HG03442 (cell line): Measurements from ENCODE around the gene IGF2BP1.
"Not testable (repeated sequence)": the region's sequence is repeated elsewhere in the genome, so short reads cannot be mapped to it uniquely, and the experiment has no call there.

ENCODE experiments used
- ATAC-seq: cut with Tn5 transposase; IDR thresholded peaks from one replicate; pipeline ENCODE4 v1.9.1; 2021; ENCODE audit warnings: mild to moderate bottlenecking, moderate library complexity; ENCODE audit not compliant: unreplicated experiment

IGF2BP1 gene

DNA sequence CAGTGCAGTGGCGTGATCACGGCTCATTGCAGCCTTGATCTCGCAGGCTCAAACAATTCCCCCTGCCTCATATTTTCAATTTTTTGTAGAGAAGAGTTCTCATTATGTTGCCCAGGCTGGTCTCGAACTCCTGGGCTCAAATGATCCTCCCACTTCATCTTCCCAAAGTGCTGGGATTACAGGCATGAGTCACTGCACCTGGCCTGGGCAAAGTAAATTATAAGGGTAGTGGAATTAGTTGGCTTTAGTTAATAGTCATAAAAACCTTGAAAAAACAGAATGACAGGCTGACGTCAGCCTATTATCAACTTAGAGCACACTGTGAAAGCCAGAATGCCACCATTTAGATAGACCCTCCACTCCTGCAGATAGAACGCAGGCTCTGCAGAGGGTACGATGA lies 91.9 kb downstream of the IGF2BP1 start:
- no peak for ATAC-seq

DNA sequence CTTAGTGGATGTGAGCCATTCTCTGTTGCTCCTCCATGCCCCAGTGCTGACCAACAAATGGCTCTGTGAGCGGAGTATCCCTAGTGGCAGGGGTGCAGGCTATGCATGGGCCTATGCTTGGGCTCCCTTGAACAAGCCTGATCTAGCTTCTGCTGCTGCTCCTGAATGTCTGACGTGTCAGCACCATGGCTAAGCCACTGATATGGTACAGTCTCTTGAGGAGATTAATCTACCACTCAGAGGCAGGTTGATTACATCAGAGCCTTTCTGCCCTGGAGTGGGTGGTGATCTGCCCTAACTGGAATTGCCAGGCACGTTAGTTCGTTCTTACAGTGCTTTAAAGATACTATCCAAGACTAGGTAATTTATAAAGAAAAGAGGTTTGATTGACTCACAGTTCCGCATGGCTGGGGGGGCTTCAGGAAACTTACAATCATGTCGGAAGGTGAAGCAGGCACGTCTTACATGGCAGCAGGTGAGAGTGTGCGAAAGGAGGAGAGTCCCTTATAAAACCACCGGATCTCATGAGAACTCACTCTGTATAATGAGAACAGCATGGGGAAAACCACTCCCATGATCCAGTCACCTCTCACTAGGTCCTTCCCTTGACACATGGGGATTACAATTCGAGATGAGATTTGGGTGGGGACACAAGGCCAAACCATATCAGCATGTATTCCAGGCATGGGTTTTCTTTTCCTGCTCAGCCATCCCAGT lies 93.9 kb downstream of the IGF2BP1 start:
- ATAC-seq = no peak

DNA sequence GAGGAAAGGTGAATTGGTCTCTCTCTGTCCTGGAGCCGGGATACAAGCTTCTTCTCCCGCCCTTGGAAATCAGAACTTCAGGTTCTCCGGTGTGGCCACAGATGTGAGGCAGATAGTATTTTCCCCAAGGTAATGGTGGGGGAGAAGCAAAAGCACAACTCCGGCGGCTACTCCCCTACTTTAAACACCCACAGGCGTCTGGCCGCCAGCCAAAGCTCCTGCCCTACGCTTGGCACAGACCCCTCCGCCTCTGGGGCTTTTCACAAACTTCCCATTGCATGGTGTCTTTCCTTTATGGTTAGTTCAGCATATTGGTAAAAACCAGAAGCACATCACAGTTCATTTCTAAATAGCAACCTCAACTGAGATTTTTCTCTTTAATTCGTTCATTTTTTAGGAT lies 95.9 kb downstream of the IGF2BP1 start:
- no peak for ATAC-seq

DNA sequence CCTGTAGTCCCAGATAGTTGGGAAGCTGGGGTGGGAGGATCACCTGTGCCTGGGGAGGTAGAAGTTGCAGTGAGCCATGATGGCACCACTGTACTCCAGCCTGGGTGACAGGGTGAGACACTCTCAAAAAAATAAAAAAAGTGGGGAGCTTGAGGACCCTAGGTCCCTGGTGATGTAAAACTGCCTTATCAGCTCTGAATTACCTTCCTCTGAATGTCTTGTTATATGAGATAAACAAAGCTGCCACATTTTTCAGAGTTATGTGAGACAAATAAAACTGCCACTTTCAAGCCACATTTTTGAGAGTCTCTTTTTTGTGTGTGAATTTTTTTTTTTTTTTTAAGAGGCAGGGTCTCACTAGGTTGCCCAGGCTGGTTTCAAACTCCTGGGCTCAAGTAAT lies 103.4 kb downstream of the IGF2BP1 start:
- no peak for ATAC-seq

DNA sequence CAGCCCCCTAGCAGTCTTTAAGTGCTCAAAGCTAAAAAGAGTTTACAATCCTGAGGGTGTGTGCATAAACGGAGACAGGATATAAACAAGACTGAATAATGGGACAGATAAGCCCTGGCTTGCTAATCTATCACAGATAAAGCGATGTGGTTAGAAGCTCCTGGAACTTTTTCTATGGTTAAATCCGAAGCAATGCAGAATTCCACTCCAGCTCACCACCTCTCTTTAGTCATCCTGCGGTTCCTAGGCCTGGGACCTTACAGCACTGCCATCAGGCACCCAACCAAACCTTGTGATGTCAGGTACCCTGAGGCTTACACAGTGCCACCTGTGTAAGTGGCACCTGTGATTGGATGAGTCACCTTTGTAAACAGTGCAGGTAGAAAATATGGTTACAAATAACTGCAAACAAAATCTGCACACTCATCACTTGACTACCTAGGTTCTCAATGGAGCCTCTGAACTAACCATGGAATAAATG lies 103.9 kb downstream of the IGF2BP1 start:
- ATAC-seq = no peak

DNA sequence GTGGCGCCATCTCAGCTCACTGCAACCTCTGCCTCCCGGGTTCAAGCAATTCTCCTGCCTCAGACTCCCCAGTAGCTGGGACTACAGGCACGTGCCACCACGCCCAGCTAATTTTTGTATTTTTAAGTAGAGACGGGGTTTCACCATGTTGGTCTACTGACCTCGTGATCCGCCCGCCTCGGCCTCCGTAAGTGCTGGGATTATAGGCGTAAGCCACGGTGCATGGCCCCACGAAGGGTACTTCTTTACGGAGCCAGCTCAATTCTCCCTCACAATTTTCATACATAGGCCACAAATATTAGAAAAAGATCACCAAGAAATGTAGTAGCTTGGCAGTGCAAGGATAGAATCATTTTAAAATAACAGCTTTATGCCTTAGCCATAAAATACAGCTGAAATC lies 106.2 kb downstream of the IGF2BP1 start:
- not testable (repeated sequence) for ATAC-seq

DNA sequence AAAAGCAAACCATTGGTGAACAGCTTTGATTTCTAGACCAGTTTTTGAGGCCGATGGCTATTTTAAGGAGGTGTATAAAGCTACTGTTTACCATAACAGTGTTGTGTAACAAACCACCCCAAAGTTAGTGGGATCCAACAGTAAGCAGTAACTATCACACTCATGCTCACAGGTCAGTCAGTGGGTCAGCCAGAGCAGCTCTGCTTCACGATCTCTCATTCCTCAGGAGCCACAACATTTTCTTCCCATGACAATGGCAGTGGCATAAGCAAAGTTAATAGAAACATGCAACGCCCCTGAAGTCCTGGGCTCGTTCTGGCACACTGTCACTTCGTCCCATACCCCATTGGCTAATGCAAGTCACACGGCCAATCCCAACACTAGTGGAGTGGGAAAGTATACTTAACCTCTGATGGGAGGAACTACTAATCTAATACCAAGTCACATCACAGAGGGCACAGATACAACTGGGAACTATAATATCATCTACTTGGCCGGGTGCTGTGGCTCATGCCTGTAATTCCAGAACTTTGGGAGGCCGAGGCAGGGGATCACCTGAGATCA lies 107.4 kb downstream of the IGF2BP1 start:
- ATAC-seq = no peak
